GM21526 (cell line): ENCODE data around the gene PIAS2.
"Not testable (repeated sequence)": the region's sequence is repeated elsewhere in the genome, so short reads cannot be mapped to it uniquely, and the experiment has no call there.

ENCODE experiments used
- ATAC-seq: cut with Tn5 transposase; IDR thresholded peaks from one replicate; pipeline ENCODE4 v1.9.1; 2021; ENCODE audit warnings: moderate library complexity; ENCODE audit not compliant: unreplicated experiment, low FRiP score

PIAS2 gene

GRCh38 chr18:46917108-46917802 is at the start of gene PIAS2, which contains the start of gene KATNAL2:
TSS of gene PIAS2 (minus strand) at chr18:46917507. CDS start at chr18:46917345, 162 bp downstream.
TSS of gene KATNAL2 (plus strand) at chr18:46917602. CDS start at chr18:46946873, 29,271 bp downstream.
- peak; percentile 88 for ATAC-seq

- not testable (repeated sequence) for ATAC-seq
Observed at GRCh38 chr18:46966266-46966665, 49.0 kb upstream of the PIAS2 start.

GRCh38 chr18:46964579-46965293 is 47.4 kb upstream of the PIAS2 start:
- not testable (repeated sequence) for ATAC-seq

- ATAC-seq: not testable (repeated sequence)
Observed at GRCh38 chr18:46963656-46964578, 46.6 kb upstream of the PIAS2 start.

- ATAC-seq: no peak
Observed at GRCh38 chr18:46958209-46958608, 40.9 kb upstream of the PIAS2 start.

GRCh38 chr18:46953195-46953594 is 35.9 kb upstream of the PIAS2 start:
- ATAC-seq: no peak

- ATAC-seq: no peak
Observed at GRCh38 chr18:46950064-46950656, 32.9 kb upstream of the PIAS2 start.

- peak; percentile 98 for ATAC-seq
Observed at GRCh38 chr18:46946656-46947282, 29.5 kb upstream of the PIAS2 start.

- no peak for ATAC-seq
Observed at GRCh38 chr18:46942646-46943045, 25.3 kb upstream of the PIAS2 start.

- no peak for ATAC-seq
Observed at GRCh38 chr18:46939998-46940571, 22.8 kb upstream of the PIAS2 start.

- ATAC-seq: no peak
Observed at GRCh38 chr18:46939337-46939963, 22.1 kb upstream of the PIAS2 start.

- no peak for ATAC-seq
Observed at GRCh38 chr18:46920653-46921052, 3.3 kb upstream of the PIAS2 start.

- no peak for ATAC-seq
Observed at GRCh38 chr18:46920067-46920466, 2.8 kb upstream of the PIAS2 start.

- ATAC-seq: peak; percentile 12
Observed at GRCh38 chr18:46917803-46918600, 695 bp upstream of the PIAS2 start.

GRCh38 chr18:46916551-46917107 is 678 bp downstream of the PIAS2 start:
- peak; percentile 22 for ATAC-seq

- no peak for ATAC-seq
Observed at GRCh38 chr18:46915800-46916550, 1.3 kb downstream of the PIAS2 start.

- no peak for ATAC-seq
Observed at GRCh38 chr18:46910856-46911255, 6.5 kb downstream of the PIAS2 start.
